GM12878 (cell line): ENCODE data around the gene ZCCHC3.

Experiments
- CTCF ChIP-seq, 3 experiments: IDR thresholded peaks in 2 of 3; conservative IDR thresholded peaks in 1 of 3; 2 replicates each; pipeline ENCODE4 v1.5.1; 2011; ENCODE audit warnings: low read depth in 3 of 3, low read length in 3 of 3, mild to moderate bottlenecking in 3 of 3, control low read depth in 2 of 3, moderate library complexity in 2 of 3, inconsistent platforms in 1 of 3, mixed read lengths in 1 of 3; ENCODE audit not compliant: control insufficient read depth in 2 of 3, insufficient read depth in 1 of 3; ENCODE audit errors: extremely low read depth in 1 of 3
- MXI1 ChIP-seq: fragments of 150-350 bp; IDR thresholded peaks from 2 replicates; pipeline ENCODE4 v1.6.1; 2011; ENCODE audit warnings: low read depth, mild to moderate bottlenecking, inconsistent platforms, low read length, improper control_type of control experiment
- SRF ChIP-seq, 2 experiments: IDR thresholded peaks; 2 replicates each; pipeline ENCODE4 v1.6.1; 2011; ENCODE audit warnings: low read depth in 2 of 2, low read length in 2 of 2, mild to moderate bottlenecking in 1 of 2, moderate library complexity in 1 of 2
- ZNF687 ChIP-seq: fragments of 450-650 bp; IDR thresholded peaks from 2 replicates; pipeline ENCODE4 v1.6.1; 2017; ENCODE audit warnings: mild to moderate bottlenecking, moderate library complexity
- ZZZ3 ChIP-seq: IDR thresholded peaks from 2 replicates; pipeline ENCODE4 v1.6.1; 2011; ENCODE audit warnings: low read depth; ENCODE audit not compliant: control insufficient read depth, insufficient read length
- TF ChIP-seq, protein P1 (sequence below): fragments of 450-650 bp; IDR thresholded peaks from 2 replicates; pipeline ENCODE4 v1.6.1; 2016; ENCODE audit warnings: mild to moderate bottlenecking, moderate library complexity, borderline replicate concordance
- TF ChIP-seq, protein P2 (sequence below): fragments of 150-350 bp; IDR thresholded peaks from 2 replicates; pipeline ENCODE4 v1.6.1; 2014; ENCODE audit warnings: mild to moderate bottlenecking, low read depth, low read length

DNA sequence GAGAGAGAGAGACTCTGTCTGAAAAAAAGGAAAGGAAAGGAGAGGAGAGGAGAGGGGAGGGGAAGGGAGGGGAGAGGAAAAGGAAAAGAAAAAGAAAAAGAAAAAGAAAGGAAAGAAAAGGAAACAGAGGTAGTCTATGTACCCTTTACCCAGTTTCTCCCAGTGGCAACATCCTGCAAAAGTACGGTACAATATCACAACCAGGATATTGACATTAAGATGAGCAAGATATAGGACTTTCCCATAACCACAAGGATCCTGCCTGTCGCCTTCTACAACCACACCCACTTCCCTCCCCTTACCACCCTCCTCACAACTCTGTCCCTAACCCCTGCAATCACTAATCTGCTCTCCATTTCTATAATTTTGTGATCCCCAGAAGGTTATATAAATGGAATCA, 10.9 kb upstream of the ZCCHC3 start:
- TF ChIP-seq MXI1 (no peak), ZNF687 (no peak), CTCF (IDR thresholded peaks at IDR 0.05 in 2 of 3, conservative IDR thresholded peaks at IDR 0.05 in 1 of 3; ENCODE audit: control insufficient read depth in 2 of 3, extremely low read depth in 1 of 3, insufficient read depth in 1 of 3, low read depth in 3 of 3, low read length in 3 of 3) (no peak), SRF (IDR thresholded peaks at IDR 0.05; ENCODE audit: low read depth in 2 of 2, low read length in 2 of 2) (no peak), ZZZ3 (no peak)
- TF ChIP-seq, protein P1, sequence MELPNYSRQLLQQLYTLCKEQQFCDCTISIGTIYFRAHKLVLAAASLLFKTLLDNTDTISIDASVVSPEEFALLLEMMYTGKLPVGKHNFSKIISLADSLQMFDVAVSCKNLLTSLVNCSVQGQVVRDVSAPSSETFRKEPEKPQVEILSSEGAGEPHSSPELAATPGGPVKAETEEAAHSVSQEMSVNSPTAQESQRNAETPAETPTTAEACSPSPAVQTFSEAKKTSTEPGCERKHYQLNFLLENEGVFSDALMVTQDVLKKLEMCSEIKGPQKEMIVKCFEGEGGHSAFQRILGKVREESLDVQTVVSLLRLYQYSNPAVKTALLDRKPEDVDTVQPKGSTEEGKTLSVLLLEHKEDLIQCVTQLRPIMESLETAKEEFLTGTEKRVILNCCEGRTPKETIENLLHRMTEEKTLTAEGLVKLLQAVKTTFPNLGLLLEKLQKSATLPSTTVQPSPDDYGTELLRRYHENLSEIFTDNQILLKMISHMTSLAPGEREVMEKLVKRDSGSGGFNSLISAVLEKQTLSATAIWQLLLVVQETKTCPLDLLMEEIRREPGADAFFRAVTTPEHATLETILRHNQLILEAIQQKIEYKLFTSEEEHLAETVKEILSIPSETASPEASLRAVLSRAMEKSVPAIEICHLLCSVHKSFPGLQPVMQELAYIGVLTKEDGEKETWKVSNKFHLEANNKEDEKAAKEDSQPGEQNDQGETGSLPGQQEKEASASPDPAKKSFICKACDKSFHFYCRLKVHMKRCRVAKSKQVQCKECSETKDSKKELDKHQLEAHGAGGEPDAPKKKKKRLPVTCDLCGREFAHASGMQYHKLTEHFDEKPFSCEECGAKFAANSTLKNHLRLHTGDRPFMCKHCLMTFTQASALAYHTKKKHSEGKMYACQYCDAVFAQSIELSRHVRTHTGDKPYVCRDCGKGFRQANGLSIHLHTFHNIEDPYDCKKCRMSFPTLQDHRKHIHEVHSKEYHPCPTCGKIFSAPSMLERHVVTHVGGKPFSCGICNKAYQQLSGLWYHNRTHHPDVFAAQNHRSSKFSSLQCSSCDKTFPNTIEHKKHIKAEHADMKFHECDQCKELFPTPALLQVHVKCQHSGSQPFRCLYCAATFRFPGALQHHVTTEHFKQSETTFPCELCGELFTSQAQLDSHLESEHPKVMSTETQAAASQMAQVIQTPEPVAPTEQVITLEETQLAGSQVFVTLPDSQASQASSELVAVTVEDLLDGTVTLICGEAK = no peak
- TF ChIP-seq, protein P2, sequence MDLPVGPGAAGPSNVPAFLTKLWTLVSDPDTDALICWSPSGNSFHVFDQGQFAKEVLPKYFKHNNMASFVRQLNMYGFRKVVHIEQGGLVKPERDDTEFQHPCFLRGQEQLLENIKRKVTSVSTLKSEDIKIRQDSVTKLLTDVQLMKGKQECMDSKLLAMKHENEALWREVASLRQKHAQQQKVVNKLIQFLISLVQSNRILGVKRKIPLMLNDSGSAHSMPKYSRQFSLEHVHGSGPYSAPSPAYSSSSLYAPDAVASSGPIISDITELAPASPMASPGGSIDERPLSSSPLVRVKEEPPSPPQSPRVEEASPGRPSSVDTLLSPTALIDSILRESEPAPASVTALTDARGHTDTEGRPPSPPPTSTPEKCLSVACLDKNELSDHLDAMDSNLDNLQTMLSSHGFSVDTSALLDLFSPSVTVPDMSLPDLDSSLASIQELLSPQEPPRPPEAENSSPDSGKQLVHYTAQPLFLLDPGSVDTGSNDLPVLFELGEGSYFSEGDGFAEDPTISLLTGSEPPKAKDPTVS = no peak
